HL-60 (cell line): ENCODE measurements around the gene AMIGO2.

ENCODE experiments used
- DNase-seq, 2 experiments: peaks; one replicate each; pipeline ENCODE4 v3.0.0-alpha.2; 2010 to 2020; ENCODE audit warnings: low read depth in 1 of 2, low spot score in 1 of 2
- H3K27ac ChIP-seq: fragments of 250-450 bp; sonication (Bioruptor Pico); replicated peaks from 2 replicates; pipeline ENCODE4 v1.5.1; 2020; ENCODE audit warnings: mild to moderate bottlenecking, moderate library complexity
- H3K27me3 ChIP-seq: fragments of 250-450 bp; sonication (Bioruptor Pico); 2 replicates; pipeline ENCODE4 v1.5.1; 2021; ENCODE audit warnings: mild to moderate bottlenecking, moderate library complexity; ENCODE audit not compliant: insufficient read depth, poor library complexity, severe bottlenecking
- H3K4me3 ChIP-seq: replicated peaks from 2 replicates; pipeline ENCODE4 v1.5.1; 2011; ENCODE audit warnings: mild to moderate bottlenecking, control low read depth, low read length; ENCODE audit not compliant: insufficient read depth
- CTCF ChIP-seq: IDR thresholded peaks from one replicate; pipeline ENCODE4 v1.5.1; 2011; ENCODE audit warnings: low read length, control low read depth, inconsistent platforms; ENCODE audit not compliant: insufficient read depth
- GABPA ChIP-seq: IDR thresholded peaks from 2 replicates; pipeline ENCODE4 v1.6.1; 2012; ENCODE audit warnings: low read depth
- POLR2AphosphoS5 ChIP-seq: IDR thresholded peaks from 2 replicates; pipeline ENCODE4 v1.6.1; 2012; ENCODE audit warnings: low read depth
- REST ChIP-seq: IDR thresholded peaks from 2 replicates; pipeline ENCODE4 v1.6.1; 2012; ENCODE audit warnings: low read depth; ENCODE audit not compliant: insufficient replicate concordance
- SPI1 ChIP-seq: IDR thresholded peaks from 2 replicates; pipeline ENCODE4 v1.6.1; 2012; ENCODE audit warnings: low read depth, mild to moderate bottlenecking, borderline replicate concordance

The AMIGO2 gene

GRCh38 chr12:47111392-47111778 is 31.6 kb upstream of the AMIGO2 start:
- no peak overlapping the region for H3K27ac ChIP-seq
- no peak overlapping the region for H3K4me3 ChIP-seq
- TF ChIP-seq SPI1 (no peak), POLR2AphosphoS5 (no peak), REST (no peak), CTCF (no peak), GABPA (no peak)
- no peaks in the 10 kb centered on the region for H3K27me3 ChIP-seq
- no peak for DNase-seq

- Histone ChIP-seq H3K27me3 (no peaks in the 10 kb centered on the region), H3K4me3 (no peak overlapping the region), H3K27ac (no peak overlapping the region)
- TF ChIP-seq GABPA: no peak
- no peak for TF ChIP-seq POLR2AphosphoS5
- no peak for TF ChIP-seq SPI1
- TF ChIP-seq CTCF: no peak
- TF ChIP-seq REST: no peak
- no peak for DNase-seq
Observed at GRCh38 chr12:47110718-47111391, 31.1 kb upstream of the AMIGO2 start.

- Histone ChIP-seq H3K27ac (no peak overlapping the region), H3K27me3 (no peaks in the 10 kb centered on the region), H3K4me3 (no peak overlapping the region)
- TF ChIP-seq SPI1: no peak
- TF ChIP-seq CTCF: no peak
- no peak for TF ChIP-seq POLR2AphosphoS5
- TF ChIP-seq GABPA: no peak
- no peak for TF ChIP-seq REST
- DNase-seq: no peak
Observed at GRCh38 chr12:47110011-47110541, 30.3 kb upstream of the AMIGO2 start.
